NCI-H524 treated with DMSO at 0.1 percent for 48 hours (cell line): ENCODE data around the gene MRAP2.
"Not testable (repeated sequence)": the region's sequence is repeated elsewhere in the genome, so short reads cannot be mapped to it uniquely, and the experiment has no call there.

Experiments
- DNase-seq: peaks from one replicate; lab custom pipeline; 2025; lab: John Stamatoyannopoulos, UW

The MRAP2 gene

GRCh38 chr6:84032000-84032399 lies 1.6 kb upstream of the MRAP2 start:
- DNase-seq, result not testable (repeated sequence)

- no peak for DNase-seq
Observed at GRCh38 chr6:84035484-84035883, 1.9 kb downstream of the MRAP2 start.

- no peak for DNase-seq
Observed at GRCh38 chr6:84037425-84038089, 4.0 kb downstream of the MRAP2 start.

GRCh38 chr6:84042603-84043002 lies 9.0 kb downstream of the MRAP2 start:
- no peak for DNase-seq

- no peak for DNase-seq
Observed at GRCh38 chr6:84043555-84043954, 10.0 kb downstream of the MRAP2 start.

GRCh38 chr6:84046755-84047154 lies 13.2 kb downstream of the MRAP2 start:
- no peak for DNase-seq

- DNase-seq, result no peak
Observed at GRCh38 chr6:84048588-84048987, 15.0 kb downstream of the MRAP2 start.

- DNase-seq, result no peak
Observed at GRCh38 chr6:84050408-84050807, 16.8 kb downstream of the MRAP2 start.

GRCh38 chr6:84052204-84052882 lies 18.8 kb downstream of the MRAP2 start:
- no peak for DNase-seq

GRCh38 chr6:84052883-84053241 lies 19.3 kb downstream of the MRAP2 start:
- DNase-seq, result no peak

GRCh38 chr6:84055647-84056046 lies 22.1 kb downstream of the MRAP2 start:
- no peak for DNase-seq

GRCh38 chr6:84057908-84058307 lies 24.3 kb downstream of the MRAP2 start:
- no peak for DNase-seq

GRCh38 chr6:84059082-84059481 lies 25.5 kb downstream of the MRAP2 start:
- DNase-seq, result no peak

- DNase-seq, result no peak
Observed at GRCh38 chr6:84061174-84061573, 27.6 kb downstream of the MRAP2 start.

GRCh38 chr6:84061613-84062398 lies 28.2 kb downstream of the MRAP2 start:
- peak; percentile 36 for DNase-seq

GRCh38 chr6:84062519-84063154 lies 29.1 kb downstream of the MRAP2 start:
- DNase-seq, result no peak

- no peak for DNase-seq
Observed at GRCh38 chr6:84065693-84066290, 32.2 kb downstream of the MRAP2 start.

GRCh38 chr6:84066536-84066935 lies 33.0 kb downstream of the MRAP2 start:
- DNase-seq, result no peak

GRCh38 chr6:84068873-84069272 lies 35.3 kb downstream of the MRAP2 start:
- not testable (repeated sequence) for DNase-seq

GRCh38 chr6:84072442-84072997 lies 38.9 kb downstream of the MRAP2 start:
- no peak for DNase-seq

GRCh38 chr6:84074988-84075781 lies 41.6 kb downstream of the MRAP2 start:
- no peak for DNase-seq
